HFF-Myc (cell line): ENCODE data around the gene HMGB4.

Experiments
- DNase-seq: peaks from one replicate; pipeline ENCODE4 v3.0.0-alpha.2; 2011; ENCODE audit warnings: low read depth; ENCODE audit errors: extremely low read depth
- H3K4me3 ChIP-seq: replicated peaks from 2 replicates; pipeline ENCODE4 v1.5.1; 2011; ENCODE audit warnings: low read depth, mild to moderate bottlenecking, control low read depth, low read length
- TF ChIP-seq, protein P1 (sequence below): IDR thresholded peaks from 2 replicates; pipeline ENCODE4 v1.5.1; 2012; ENCODE audit warnings: mild to moderate bottlenecking, low read depth, low read length, control low read depth; ENCODE audit errors: missing control alignments

The HMGB4 gene

DNA sequence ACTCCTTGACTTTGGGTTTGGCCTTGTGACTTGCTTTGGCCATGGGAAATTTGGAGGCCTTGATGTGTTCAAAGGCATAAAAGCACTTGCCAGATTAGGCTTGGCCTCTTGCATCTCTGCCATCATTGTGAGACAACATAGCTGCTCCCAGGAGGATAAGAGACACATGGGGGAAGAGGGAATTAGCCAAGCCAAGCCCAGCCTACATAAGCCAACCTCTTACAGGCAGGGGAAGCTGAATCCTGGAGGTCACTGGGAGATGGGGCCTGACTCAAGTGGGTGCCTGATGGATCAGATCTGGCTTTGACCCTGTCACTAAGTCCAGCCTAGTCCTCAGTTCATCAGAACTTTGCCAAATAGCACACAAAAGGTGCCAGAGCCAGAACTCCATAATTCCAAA, 37.6 kb upstream of the HMGB4 start:
- DNase-seq, result no peak
- no peak overlapping the region for H3K4me3 ChIP-seq
- TF ChIP-seq, protein P1, sequence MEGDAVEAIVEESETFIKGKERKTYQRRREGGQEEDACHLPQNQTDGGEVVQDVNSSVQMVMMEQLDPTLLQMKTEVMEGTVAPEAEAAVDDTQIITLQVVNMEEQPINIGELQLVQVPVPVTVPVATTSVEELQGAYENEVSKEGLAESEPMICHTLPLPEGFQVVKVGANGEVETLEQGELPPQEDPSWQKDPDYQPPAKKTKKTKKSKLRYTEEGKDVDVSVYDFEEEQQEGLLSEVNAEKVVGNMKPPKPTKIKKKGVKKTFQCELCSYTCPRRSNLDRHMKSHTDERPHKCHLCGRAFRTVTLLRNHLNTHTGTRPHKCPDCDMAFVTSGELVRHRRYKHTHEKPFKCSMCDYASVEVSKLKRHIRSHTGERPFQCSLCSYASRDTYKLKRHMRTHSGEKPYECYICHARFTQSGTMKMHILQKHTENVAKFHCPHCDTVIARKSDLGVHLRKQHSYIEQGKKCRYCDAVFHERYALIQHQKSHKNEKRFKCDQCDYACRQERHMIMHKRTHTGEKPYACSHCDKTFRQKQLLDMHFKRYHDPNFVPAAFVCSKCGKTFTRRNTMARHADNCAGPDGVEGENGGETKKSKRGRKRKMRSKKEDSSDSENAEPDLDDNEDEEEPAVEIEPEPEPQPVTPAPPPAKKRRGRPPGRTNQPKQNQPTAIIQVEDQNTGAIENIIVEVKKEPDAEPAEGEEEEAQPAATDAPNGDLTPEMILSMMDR, result no peak

GRCh38 chr1:33826711-33827110, 37.2 kb upstream of the HMGB4 start:
- H3K4me3 ChIP-seq, result no peak overlapping the region
- no peak for DNase-seq
- TF ChIP-seq, protein P1, result no peak

DNA sequence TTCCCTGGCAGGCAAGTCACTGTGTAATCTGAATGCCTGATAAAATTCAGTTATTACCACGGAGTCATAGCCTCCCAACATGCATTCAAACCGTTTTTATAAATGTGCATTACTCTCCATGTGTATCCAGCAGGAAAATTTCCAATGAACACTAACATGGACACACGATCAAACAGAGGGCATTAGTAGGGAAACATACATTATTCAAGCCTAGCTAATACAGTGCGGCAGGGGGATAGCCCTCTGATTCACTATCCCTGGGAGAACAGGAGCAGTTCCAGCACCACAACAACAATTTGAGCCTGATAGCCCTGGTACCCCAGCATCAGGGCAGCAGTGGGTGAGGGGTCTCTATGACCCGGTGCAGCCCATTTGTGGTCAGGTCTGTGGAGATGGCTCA, 35.8 kb upstream of the HMGB4 start:
- no peak overlapping the region for H3K4me3 ChIP-seq
- TF ChIP-seq, protein P1, result no peak

GRCh38 chr1:33828654-33829053, 35.2 kb upstream of the HMGB4 start:
- no peak for DNase-seq
- no peak overlapping the region for H3K4me3 ChIP-seq
- TF ChIP-seq, protein P1, result no peak

More for the DNA sequence above, 35.8 kb upstream of the HMGB4 start:
- no peak for DNase-seq

GRCh38 chr1:33836911-33837310, 27.0 kb upstream of the HMGB4 start:
- no peak overlapping the region for H3K4me3 ChIP-seq
- no peak for DNase-seq
- TF ChIP-seq, protein P1, result no peak

- H3K4me3 ChIP-seq, result no peak overlapping the region
- TF ChIP-seq, protein P1, result no peak
- no peak for DNase-seq
Observed at GRCh38 chr1:33837635-33838034, 26.2 kb upstream of the HMGB4 start.

- DNase-seq, result no peak
- TF ChIP-seq, protein P1, result no peak
- no peak overlapping the region for H3K4me3 ChIP-seq
Observed at GRCh38 chr1:33841494-33841893, 22.4 kb upstream of the HMGB4 start.
